B cell (primary cell): ENCODE results near the gene EPC1.

ENCODE experiments used
- EZH2 ChIP-seq: IDR thresholded peaks from 2 replicates; pipeline ENCODE4 v1.6.1; 2012; ENCODE audit warnings: borderline replicate concordance, low read depth, mild to moderate bottlenecking, moderate library complexity, low read length; ENCODE audit not compliant: insufficient read depth, poor library complexity, severe bottlenecking
- TF ChIP-seq, protein P1 (sequence below): fragments of 200-600 bp; IDR thresholded peaks from one replicate; pipeline ENCODE4 v1.8.0; 2022; ENCODE audit warnings: antibody characterized with exemption, mild to moderate bottlenecking

DNA sequence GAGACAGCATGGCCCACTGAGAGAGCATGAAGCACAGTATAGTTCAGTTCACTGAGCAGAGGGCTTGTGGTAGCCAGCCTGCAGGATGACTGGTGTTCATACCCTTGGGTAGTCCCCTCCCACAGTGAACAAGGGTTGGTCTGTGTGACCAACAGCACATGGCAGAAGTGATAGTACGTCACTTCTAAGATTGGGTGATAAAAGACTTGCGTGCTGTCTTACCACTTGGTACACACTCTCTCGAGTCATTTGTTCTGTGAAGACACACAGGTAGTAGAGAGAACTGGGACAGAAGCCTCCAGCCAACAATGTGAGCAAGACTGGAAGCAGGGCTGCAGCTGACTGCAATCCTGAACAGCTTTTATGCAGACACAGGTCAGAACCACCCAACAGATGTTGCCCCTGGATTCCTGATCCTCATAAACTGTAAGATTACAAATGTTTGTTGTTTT lies 14.6 kb downstream of the EPC1 start:
- TF ChIP-seq, protein P1, sequence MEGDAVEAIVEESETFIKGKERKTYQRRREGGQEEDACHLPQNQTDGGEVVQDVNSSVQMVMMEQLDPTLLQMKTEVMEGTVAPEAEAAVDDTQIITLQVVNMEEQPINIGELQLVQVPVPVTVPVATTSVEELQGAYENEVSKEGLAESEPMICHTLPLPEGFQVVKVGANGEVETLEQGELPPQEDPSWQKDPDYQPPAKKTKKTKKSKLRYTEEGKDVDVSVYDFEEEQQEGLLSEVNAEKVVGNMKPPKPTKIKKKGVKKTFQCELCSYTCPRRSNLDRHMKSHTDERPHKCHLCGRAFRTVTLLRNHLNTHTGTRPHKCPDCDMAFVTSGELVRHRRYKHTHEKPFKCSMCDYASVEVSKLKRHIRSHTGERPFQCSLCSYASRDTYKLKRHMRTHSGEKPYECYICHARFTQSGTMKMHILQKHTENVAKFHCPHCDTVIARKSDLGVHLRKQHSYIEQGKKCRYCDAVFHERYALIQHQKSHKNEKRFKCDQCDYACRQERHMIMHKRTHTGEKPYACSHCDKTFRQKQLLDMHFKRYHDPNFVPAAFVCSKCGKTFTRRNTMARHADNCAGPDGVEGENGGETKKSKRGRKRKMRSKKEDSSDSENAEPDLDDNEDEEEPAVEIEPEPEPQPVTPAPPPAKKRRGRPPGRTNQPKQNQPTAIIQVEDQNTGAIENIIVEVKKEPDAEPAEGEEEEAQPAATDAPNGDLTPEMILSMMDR, result no peak
- no peak for TF ChIP-seq EZH2
